Measurements from ENCODE around the gene MYL6B. TPM values are rescaled to one million over a fixed set of nuclear protein-coding genes. Genes with fewer than 3 reads are reported as not detected.
A peak's percentile ranks its signal among the peaks of the same experiment; 100 is the strongest.

The MYL6B gene
- total and polyA plus RNA-seq, 12 donors: 31.9 to 64.0 (median 49.9) TPM

DNA sequence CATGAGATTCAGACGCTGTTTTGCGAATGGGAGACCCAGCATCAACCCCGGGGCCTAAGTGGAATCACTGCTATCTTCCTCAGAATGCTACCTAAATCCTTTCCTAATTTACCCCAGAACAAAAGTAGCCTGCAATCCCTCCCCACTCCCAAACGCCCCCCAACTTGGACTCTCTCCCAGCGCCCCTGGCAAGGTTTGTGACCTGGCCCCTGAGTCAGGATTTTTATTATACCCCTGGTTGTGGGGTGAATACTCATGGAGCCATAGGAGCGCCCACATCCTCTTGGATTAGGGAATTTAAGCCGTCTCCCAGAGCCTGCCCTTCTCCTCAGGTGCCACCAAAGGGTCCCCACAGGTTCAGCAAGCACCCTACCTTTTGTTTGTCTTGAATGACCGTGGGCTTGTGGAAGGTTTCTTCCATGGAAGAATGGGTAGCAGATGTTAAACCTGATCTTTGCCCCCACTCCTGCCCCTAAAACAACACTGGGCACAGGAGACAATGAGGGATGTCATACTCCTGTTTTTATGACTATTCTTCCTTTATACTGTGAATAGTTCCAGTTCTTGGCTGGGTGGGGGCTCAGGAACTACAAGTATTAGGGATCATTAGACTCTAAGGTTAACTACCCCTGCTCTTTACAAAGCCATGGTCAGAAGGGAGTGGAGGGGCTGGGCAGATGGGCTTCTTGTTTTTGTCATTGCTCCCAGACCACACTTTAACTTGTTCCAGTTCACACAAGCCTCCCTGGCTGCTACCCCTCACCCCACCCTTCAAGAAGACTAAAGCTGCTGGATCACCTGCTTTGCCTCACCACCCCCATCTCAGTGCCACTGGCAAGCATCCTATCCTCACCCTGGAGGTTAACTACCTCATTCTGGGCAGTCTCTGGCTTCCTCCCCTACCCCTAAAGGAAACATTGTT is 630 bp downstream of the MYL6B start:
- Histone ChIP-seq H3K4me3 (peak overlapping the region in 9 of 10 donors; percentile 52 to 85 (median 70)), H3K4me1 (peaks cover 6 to 40% (median 35%) of the 10 kb centered on the region in 9 donors), H3K9me3 (no peaks in the 10 kb centered on the region), H3K36me3 (peaks cover 0 to 16% (median 0%) of the 10 kb centered on the region in 9 donors), H3K27me3 (no peaks in the 10 kb centered on the region), H3K27ac (peak overlapping the region in 9 of 10 donors; percentile 89 to 97 (median 93))
- ATAC-seq (no peak), DNase-seq (no peak)
- intact Hi-C loops (cut with DNase I): loop anchor here in 1 of 10 donors (2.0 kb wide), 1 partner anchor 36 kb away; the partner anchor contains the start of gene SMARCC2
- TF ChIP-seq, protein P1, sequence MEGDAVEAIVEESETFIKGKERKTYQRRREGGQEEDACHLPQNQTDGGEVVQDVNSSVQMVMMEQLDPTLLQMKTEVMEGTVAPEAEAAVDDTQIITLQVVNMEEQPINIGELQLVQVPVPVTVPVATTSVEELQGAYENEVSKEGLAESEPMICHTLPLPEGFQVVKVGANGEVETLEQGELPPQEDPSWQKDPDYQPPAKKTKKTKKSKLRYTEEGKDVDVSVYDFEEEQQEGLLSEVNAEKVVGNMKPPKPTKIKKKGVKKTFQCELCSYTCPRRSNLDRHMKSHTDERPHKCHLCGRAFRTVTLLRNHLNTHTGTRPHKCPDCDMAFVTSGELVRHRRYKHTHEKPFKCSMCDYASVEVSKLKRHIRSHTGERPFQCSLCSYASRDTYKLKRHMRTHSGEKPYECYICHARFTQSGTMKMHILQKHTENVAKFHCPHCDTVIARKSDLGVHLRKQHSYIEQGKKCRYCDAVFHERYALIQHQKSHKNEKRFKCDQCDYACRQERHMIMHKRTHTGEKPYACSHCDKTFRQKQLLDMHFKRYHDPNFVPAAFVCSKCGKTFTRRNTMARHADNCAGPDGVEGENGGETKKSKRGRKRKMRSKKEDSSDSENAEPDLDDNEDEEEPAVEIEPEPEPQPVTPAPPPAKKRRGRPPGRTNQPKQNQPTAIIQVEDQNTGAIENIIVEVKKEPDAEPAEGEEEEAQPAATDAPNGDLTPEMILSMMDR (IDR thresholded peaks at IDR 0.05): no peak
- 13 to 16% methylated on average over 8 of the region's 8 CpGs for WGBS, 2 donors

DNA sequence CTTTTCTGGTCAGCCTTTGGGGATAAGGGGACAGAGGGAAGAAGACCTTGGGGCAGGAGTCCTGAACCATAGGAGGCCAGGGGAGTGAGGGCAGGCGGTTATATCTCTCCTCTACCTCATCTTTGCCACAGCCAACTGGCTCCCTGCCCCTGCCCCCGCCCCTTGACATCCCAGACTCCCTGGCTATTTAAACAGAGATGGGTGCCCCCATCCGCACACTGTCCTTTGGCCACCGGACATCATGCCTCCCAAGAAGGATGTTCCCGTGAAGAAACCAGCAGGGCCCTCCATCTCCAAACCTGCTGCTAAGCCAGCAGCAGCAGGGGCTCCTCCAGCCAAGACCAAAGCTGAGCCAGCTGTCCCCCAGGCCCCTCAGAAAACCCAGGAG is 1.3 kb downstream of the MYL6B start:
- no peaks in the 10 kb centered on the region for H3K27me3 ChIP-seq
- peaks cover 6 to 40% (median 35%) of the 10 kb centered on the region in 9 donors for H3K4me1 ChIP-seq
- WGBS, 2 donors: 80 to 82% methylated on average over 5 of the region's 5 CpGs
- no peak overlapping the region for H3K27ac ChIP-seq
- no peak overlapping the region for H3K4me3 ChIP-seq
- intact Hi-C loops (cut with DNase I): loop anchor here in 1 of 10 donors (2.0 kb wide), 1 partner anchor 35 kb away; the partner anchor contains the start of gene SMARCC2
- H3K9me3 ChIP-seq: no peaks in the 10 kb centered on the region
- H3K36me3 ChIP-seq: peaks cover 0 to 16% (median 0%) of the 10 kb centered on the region in 9 donors
- DNase-seq (no peak), ATAC-seq (no peak)
- TF ChIP-seq, protein P1 (IDR thresholded peaks at IDR 0.05): no peak

- Histone ChIP-seq H3K27me3 (no peaks in the 10 kb centered on the region), H3K9me3 (no peaks in the 10 kb centered on the region), H3K4me1 (peaks cover 6 to 41% (median 36%) of the 10 kb centered on the region in 9 donors), H3K36me3 (peaks cover 0 to 16% (median under 1%) of the 10 kb centered on the region in 9 donors), H3K4me3 (no peak overlapping the region), H3K27ac (no peak overlapping the region)
- ATAC-seq: no peak
- TF ChIP-seq, protein P1 (IDR thresholded peaks at IDR 0.05): no peak
- intact Hi-C loops (cut with DNase I): no loop called here
- WGBS, 2 donors: 89 to 100% methylated on average over 1 of the region's 1 CpG
- no peak for DNase-seq
Observed at GRCh38 chr12:56154246-56154771, 1.9 kb downstream of the MYL6B start.

DNA sequence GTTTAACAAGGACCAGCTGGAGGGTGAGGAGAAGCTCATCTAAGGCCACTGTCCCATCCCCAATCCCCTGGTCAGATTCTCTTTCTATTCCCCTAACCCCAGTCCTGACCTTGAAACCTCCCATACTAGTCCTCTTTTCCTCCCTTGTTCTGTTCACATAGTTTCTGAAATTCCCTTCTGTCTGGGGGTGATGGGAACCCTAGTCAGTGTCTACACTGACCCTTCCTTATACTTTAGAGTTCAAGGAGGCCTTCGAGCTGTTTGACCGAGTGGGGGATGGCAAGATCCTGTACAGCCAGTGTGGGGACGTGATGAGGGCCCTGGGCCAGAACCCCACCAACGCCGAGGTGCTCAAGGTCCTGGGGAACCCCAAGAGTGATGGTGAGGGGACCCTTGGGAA is 2.4 kb downstream of the MYL6B start:
- Histone ChIP-seq H3K4me3 (no peak overlapping the region), H3K36me3 (peaks cover 0 to 16% (median 5%) of the 10 kb centered on the region in 9 donors), H3K27me3 (no peaks in the 10 kb centered on the region), H3K9me3 (no peaks in the 10 kb centered on the region), H3K27ac (no peak overlapping the region), H3K4me1 (peaks cover 7 to 47% (median 42%) of the 10 kb centered on the region in 9 donors)
- 90% methylated on average over 5 of the region's 5 CpGs for WGBS, 2 donors
- TF ChIP-seq, protein P1 (IDR thresholded peaks at IDR 0.05): no peak
- no peak for ATAC-seq
- intact Hi-C loops (cut with DNase I): loop anchor here in 1 of 10 donors (5.0 kb wide), 1 partner anchor 33 kb away; no protein-coding TSS in a partner anchor
- DNase-seq: no peak

Data from heart right ventricle (tissue), 16 donors.